Stimulated activated effector memory CD8-positive, alpha-beta T cell treated with anti-CD3 and anti-CD28 coated beads, Interleukin-12 subunit alpha, Interleukin-12 subunit beta, amount 100 ng/mL, for 72 hours (primary cell): ENCODE data around the gene APLP2.
A peak's percentile ranks its signal among the peaks of the same experiment; 100 is the strongest.

Experiments
- ATAC-seq: fragments of 150-1000 bp; cut with Tn5 transposase; 2 replicates; pipeline ENCODE4 v1.10.0; 2021
- DNase-seq, 2 donors: peaks; one replicate each; pipeline ENCODE4 v3.0.0; 2021 to 2022; ENCODE audit warnings: low spot score in 2 of 2
- H3K27ac Mint-ChIP-seq: one replicate; pipeline ENCODE4 v1.8.0; 2022; ENCODE audit warnings: mild to moderate bottlenecking, mixed read lengths
- H3K36me3 Mint-ChIP-seq: one replicate; pipeline ENCODE4 v1.8.0; 2022; ENCODE audit warnings: mild to moderate bottlenecking, mixed read lengths
- H3K4me1 Mint-ChIP-seq: one replicate; pipeline ENCODE4 v1.8.0; 2022; ENCODE audit warnings: mixed read lengths
- H3K4me3 Mint-ChIP-seq: one replicate; pipeline ENCODE4 v1.8.0; 2022; ENCODE audit warnings: mild to moderate bottlenecking, mixed read lengths
- H3K9me3 Mint-ChIP-seq: one replicate; pipeline ENCODE4 v1.8.0; 2022; ENCODE audit warnings: mixed read lengths

APLP2 gene

GRCh38 chr11:130129922-130130321 lies 60.2 kb downstream of the APLP2 start:
- DNase-seq: no peak
- Mint-ChIP-seq H3K4me3 (no peak overlapping the region), H3K9me3 (no peaks in the 10 kb centered on the region), H3K4me1 (no peaks in the 10 kb centered on the region), H3K27ac (no peak overlapping the region), H3K36me3 (peaks cover 55% of the 10 kb centered on the region)
- no peak for ATAC-seq

- DNase-seq (peak; percentile 28 to 67), ATAC-seq (peak; percentile 70)
- H3K4me1 Mint-ChIP-seq: no peaks in the 10 kb centered on the region
- no peak overlapping the region for H3K27ac Mint-ChIP-seq
- peaks cover 58% of the 10 kb centered on the region for H3K36me3 Mint-ChIP-seq
- no peak overlapping the region for H3K4me3 Mint-ChIP-seq
- no peaks in the 10 kb centered on the region for H3K9me3 Mint-ChIP-seq
Observed at GRCh38 chr11:130131961-130132850, 62.5 kb downstream of the APLP2 start.

- H3K27ac Mint-ChIP-seq: no peak overlapping the region
- peaks cover 48% of the 10 kb centered on the region for H3K36me3 Mint-ChIP-seq
- no peaks in the 10 kb centered on the region for H3K4me1 Mint-ChIP-seq
Observed at GRCh38 chr11:130133716-130134115, 64.0 kb downstream of the APLP2 start.

GRCh38 chr11:130136107-130136506 lies 66.4 kb downstream of the APLP2 start:
- peaks cover 33% of the 10 kb centered on the region for H3K36me3 Mint-ChIP-seq
- no peak for DNase-seq
- no peaks in the 10 kb centered on the region for H3K9me3 Mint-ChIP-seq
- H3K4me1 Mint-ChIP-seq: no peaks in the 10 kb centered on the region
- ATAC-seq: no peak
- H3K27ac Mint-ChIP-seq: no peak overlapping the region
- no peak overlapping the region for H3K4me3 Mint-ChIP-seq

More at GRCh38 chr11:130133716-130134115, 64.0 kb downstream of the APLP2 start:
- Mint-ChIP-seq H3K4me3 (no peak overlapping the region), H3K9me3 (no peaks in the 10 kb centered on the region)
- ATAC-seq (no peak), DNase-seq (no peak)

GRCh38 chr11:130137999-130138398 lies 68.3 kb downstream of the APLP2 start:
- ATAC-seq (no peak), DNase-seq (no peak)
- no peaks in the 10 kb centered on the region for H3K4me1 Mint-ChIP-seq
- no peak overlapping the region for H3K4me3 Mint-ChIP-seq
- H3K9me3 Mint-ChIP-seq: no peaks in the 10 kb centered on the region
- peaks cover 35% of the 10 kb centered on the region for H3K36me3 Mint-ChIP-seq
- H3K27ac Mint-ChIP-seq: no peak overlapping the region

GRCh38 chr11:130139401-130139800 lies 69.7 kb downstream of the APLP2 start:
- H3K4me1 Mint-ChIP-seq: no peaks in the 10 kb centered on the region
- H3K36me3 Mint-ChIP-seq: peaks cover 26% of the 10 kb centered on the region
- ATAC-seq (no peak), DNase-seq (no peak)
- no peaks in the 10 kb centered on the region for H3K9me3 Mint-ChIP-seq
- H3K27ac Mint-ChIP-seq: no peak overlapping the region
- H3K4me3 Mint-ChIP-seq: no peak overlapping the region

- Mint-ChIP-seq H3K27ac (no peak overlapping the region), H3K4me1 (peaks cover 9% of the 10 kb centered on the region), H3K4me3 (no peak overlapping the region), H3K36me3 (peaks cover 15% of the 10 kb centered on the region), H3K9me3 (no peaks in the 10 kb centered on the region)
- DNase-seq (no peak), ATAC-seq (no peak)
Observed at GRCh38 chr11:130141561-130142341, 72.1 kb downstream of the APLP2 start.

- no peak overlapping the region for H3K4me3 Mint-ChIP-seq
- no peak overlapping the region for H3K27ac Mint-ChIP-seq
- H3K36me3 Mint-ChIP-seq: peaks cover 8% of the 10 kb centered on the region
- peaks cover 12% of the 10 kb centered on the region for H3K4me1 Mint-ChIP-seq
- no peak for ATAC-seq
- no peak for DNase-seq
- no peaks in the 10 kb centered on the region for H3K9me3 Mint-ChIP-seq
Observed at GRCh38 chr11:130144141-130144540, 74.4 kb downstream of the APLP2 start.

GRCh38 chr11:130144861-130145281 lies 75.2 kb downstream of the APLP2 start:
- Mint-ChIP-seq H3K36me3 (peaks cover 8% of the 10 kb centered on the region), H3K27ac (no peak overlapping the region), H3K4me3 (no peak overlapping the region), H3K4me1 (peaks cover 12% of the 10 kb centered on the region), H3K9me3 (no peaks in the 10 kb centered on the region)
- ATAC-seq: no peak
- DNase-seq: no peak

GRCh38 chr11:130145311-130145812 lies 75.7 kb downstream of the APLP2 start:
- Mint-ChIP-seq H3K27ac (no peak overlapping the region), H3K36me3 (peaks cover 8% of the 10 kb centered on the region), H3K9me3 (no peaks in the 10 kb centered on the region), H3K4me1 (peaks cover 12% of the 10 kb centered on the region), H3K4me3 (no peak overlapping the region)
- DNase-seq: no peak
- no peak for ATAC-seq

- DNase-seq: no peak
- Mint-ChIP-seq H3K4me1 (peaks cover 12% of the 10 kb centered on the region), H3K27ac (peak overlapping the region; percentile 78), H3K36me3 (peaks cover 8% of the 10 kb centered on the region), H3K9me3 (no peaks in the 10 kb centered on the region), H3K4me3 (no peak overlapping the region)
- peak; percentile 76 for ATAC-seq
Observed at GRCh38 chr11:130145975-130146776, 76.5 kb downstream of the APLP2 start.

- peak; percentile 65 for ATAC-seq
- no peak overlapping the region for H3K4me3 Mint-ChIP-seq
- H3K27ac Mint-ChIP-seq: peak overlapping the region; percentile 78
- DNase-seq: no peak
- no peaks in the 10 kb centered on the region for H3K9me3 Mint-ChIP-seq
- peaks cover 8% of the 10 kb centered on the region for H3K36me3 Mint-ChIP-seq
- peaks cover 12% of the 10 kb centered on the region for H3K4me1 Mint-ChIP-seq
Observed at GRCh38 chr11:130146796-130147195, 77.1 kb downstream of the APLP2 start.

GRCh38 chr11:130148796-130149326 lies 79.2 kb downstream of the APLP2 start:
- H3K27ac Mint-ChIP-seq: no peak overlapping the region
- DNase-seq (no peak), ATAC-seq (no peak)
- no peaks in the 10 kb centered on the region for H3K9me3 Mint-ChIP-seq
- H3K4me3 Mint-ChIP-seq: no peak overlapping the region
- H3K4me1 Mint-ChIP-seq: peaks cover 12% of the 10 kb centered on the region
- no peaks in the 10 kb centered on the region for H3K36me3 Mint-ChIP-seq

GRCh38 chr11:130150790-130151189 lies 81.1 kb downstream of the APLP2 start:
- Mint-ChIP-seq H3K4me1 (peaks cover 12% of the 10 kb centered on the region), H3K27ac (no peak overlapping the region)
- no peak for ATAC-seq

GRCh38 chr11:130151196-130151595 lies 81.5 kb downstream of the APLP2 start:
- Mint-ChIP-seq H3K27ac (no peak overlapping the region), H3K4me3 (no peak overlapping the region), H3K9me3 (no peaks in the 10 kb centered on the region)

More at GRCh38 chr11:130150790-130151189, 81.1 kb downstream of the APLP2 start:
- H3K4me3 Mint-ChIP-seq: no peak overlapping the region
- no peaks in the 10 kb centered on the region for H3K9me3 Mint-ChIP-seq
- DNase-seq: no peak
- no peaks in the 10 kb centered on the region for H3K36me3 Mint-ChIP-seq

More at GRCh38 chr11:130151196-130151595, 81.5 kb downstream of the APLP2 start:
- Mint-ChIP-seq H3K36me3 (no peaks in the 10 kb centered on the region), H3K4me1 (peaks cover 9% of the 10 kb centered on the region)
- ATAC-seq (no peak), DNase-seq (no peak)
